DMS 273 (cell line): ENCODE results near the gene EXOSC2.

ENCODE experiments used
- DNase-seq: peaks from one replicate; lab custom pipeline; 2025; ENCODE audit not compliant: unreplicated experiment; lab: John Stamatoyannopoulos, UW

EXOSC2 gene

GRCh38 chr9:130732136-130732535 lies 38.6 kb downstream of the EXOSC2 start:
- peak; percentile 80 for DNase-seq

GRCh38 chr9:130732793-130733221 lies 39.2 kb downstream of the EXOSC2 start:
- DNase-seq: no peak

GRCh38 chr9:130735566-130735965 lies 42.0 kb downstream of the EXOSC2 start:
- no peak for DNase-seq

- DNase-seq: no peak
These were observed 43.3 kb downstream of the EXOSC2 start for GRCh38 chr9:130736834-130737233.

- DNase-seq: no peak
These were observed 44.7 kb downstream of the EXOSC2 start for GRCh38 chr9:130738281-130738680.

GRCh38 chr9:130739081-130739480 lies 45.5 kb downstream of the EXOSC2 start:
- no peak for DNase-seq

GRCh38 chr9:130740218-130741023 lies 46.8 kb downstream of the EXOSC2 start:
- DNase-seq: no peak

GRCh38 chr9:130741024-130741305 lies 47.4 kb downstream of the EXOSC2 start:
- DNase-seq: no peak

GRCh38 chr9:130741831-130742449 lies 48.4 kb downstream of the EXOSC2 start:
- DNase-seq: no peak

- no peak for DNase-seq
These were observed 50.1 kb downstream of the EXOSC2 start for GRCh38 chr9:130743656-130744055.

- DNase-seq: no peak
These were observed 51.7 kb downstream of the EXOSC2 start for GRCh38 chr9:130745210-130745800.

- DNase-seq: no peak
These were observed 52.2 kb downstream of the EXOSC2 start for GRCh38 chr9:130745829-130746228.

GRCh38 chr9:130746434-130747212 lies 53.0 kb downstream of the EXOSC2 start:
- no peak for DNase-seq

- peak; percentile 88 for DNase-seq
These were observed 58.2 kb downstream of the EXOSC2 start for GRCh38 chr9:130751631-130752355.
